ENCODE data around the gene NR1D2. TPM values are rescaled to one million over a fixed set of nuclear protein-coding genes. Genes with fewer than 3 reads are reported as not detected.
"Not testable (repeated sequence)": the region's sequence is repeated elsewhere in the genome, so short reads cannot be mapped to it uniquely, and the experiment has no call there.

Gene NR1D2
- total RNA-seq, 1 donor: 70.6 TPM

DNA sequence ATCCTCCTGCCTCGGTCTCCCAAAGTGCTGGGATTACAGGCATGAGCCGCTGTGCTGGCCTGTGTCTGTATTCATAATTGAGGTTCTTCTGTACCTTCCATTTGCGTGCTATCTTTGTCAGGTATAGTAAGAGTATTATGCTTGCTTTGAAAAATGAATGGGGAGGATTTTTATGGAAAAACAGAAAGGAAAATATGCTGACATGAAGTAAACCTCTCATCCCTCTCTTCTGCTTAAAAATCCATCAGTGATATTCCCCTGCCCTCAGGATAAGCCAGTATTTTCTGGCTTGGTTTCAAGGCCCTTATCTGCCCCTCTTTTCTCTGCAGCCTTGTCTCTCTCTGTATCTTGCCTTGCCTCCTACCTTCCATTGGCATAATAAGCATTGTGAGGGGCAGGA is 80.7 kb downstream of the NR1D2 start:
- no peak overlapping the region for H3K4me2 ChIP-seq (ENCODE audit: insufficient read depth, low read length)
- no peaks in the 10 kb centered on the region for H3K27me3 ChIP-seq (ENCODE audit: insufficient read depth, low read length)
- no peaks in the 10 kb centered on the region for H3K4me1 ChIP-seq (ENCODE audit: insufficient read depth, low read length)
- no peaks in the 10 kb centered on the region for H3K36me3 ChIP-seq (ENCODE audit: insufficient read depth, low read length)
- H3K9me3 ChIP-seq (ENCODE audit: low read depth, low read length): no peaks in the 10 kb centered on the region
- no peak overlapping the region for H3K27ac ChIP-seq (ENCODE audit: low read depth, low read length)
- no peaks in the 10 kb centered on the region for H3K79me2 ChIP-seq (ENCODE audit: insufficient read depth, low read length)
- TF ChIP-seq, protein P1, sequence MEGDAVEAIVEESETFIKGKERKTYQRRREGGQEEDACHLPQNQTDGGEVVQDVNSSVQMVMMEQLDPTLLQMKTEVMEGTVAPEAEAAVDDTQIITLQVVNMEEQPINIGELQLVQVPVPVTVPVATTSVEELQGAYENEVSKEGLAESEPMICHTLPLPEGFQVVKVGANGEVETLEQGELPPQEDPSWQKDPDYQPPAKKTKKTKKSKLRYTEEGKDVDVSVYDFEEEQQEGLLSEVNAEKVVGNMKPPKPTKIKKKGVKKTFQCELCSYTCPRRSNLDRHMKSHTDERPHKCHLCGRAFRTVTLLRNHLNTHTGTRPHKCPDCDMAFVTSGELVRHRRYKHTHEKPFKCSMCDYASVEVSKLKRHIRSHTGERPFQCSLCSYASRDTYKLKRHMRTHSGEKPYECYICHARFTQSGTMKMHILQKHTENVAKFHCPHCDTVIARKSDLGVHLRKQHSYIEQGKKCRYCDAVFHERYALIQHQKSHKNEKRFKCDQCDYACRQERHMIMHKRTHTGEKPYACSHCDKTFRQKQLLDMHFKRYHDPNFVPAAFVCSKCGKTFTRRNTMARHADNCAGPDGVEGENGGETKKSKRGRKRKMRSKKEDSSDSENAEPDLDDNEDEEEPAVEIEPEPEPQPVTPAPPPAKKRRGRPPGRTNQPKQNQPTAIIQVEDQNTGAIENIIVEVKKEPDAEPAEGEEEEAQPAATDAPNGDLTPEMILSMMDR (IDR thresholded peaks at IDR 0.05; ENCODE audit: extremely low read depth, low read depth, low read length): no peak
- no peaks in the 10 kb centered on the region for H4K20me1 ChIP-seq (ENCODE audit: insufficient read depth, low read length)
- DNase-seq (ENCODE audit: insufficient read length, low spot score, missing footprints): no peak
- H2AFZ ChIP-seq (ENCODE audit: low read length): no peak overlapping the region
- no peak overlapping the region for H3K4me3 ChIP-seq (ENCODE audit: insufficient read depth, low read length)

DNA sequence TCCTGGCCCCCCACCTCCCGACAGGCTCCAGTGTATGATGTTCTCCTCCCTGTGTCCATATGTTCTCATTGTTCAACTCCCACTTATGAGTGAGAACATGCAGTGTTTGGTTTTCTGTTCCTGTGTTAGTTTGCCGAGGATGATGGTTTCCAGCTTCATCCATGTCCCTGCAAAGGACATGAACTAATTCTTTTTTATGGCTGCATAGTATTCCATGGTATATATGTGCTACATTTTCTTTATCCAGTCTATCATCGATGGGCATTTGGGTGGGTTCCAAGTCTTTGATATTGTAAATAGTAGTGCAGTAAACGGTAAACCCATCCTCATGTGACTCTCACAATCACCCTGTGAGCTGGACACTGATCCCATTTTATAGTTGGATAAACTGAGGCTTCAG is 81.6 kb downstream of the NR1D2 start:
- not testable (repeated sequence) for H3K9me3 ChIP-seq (ENCODE audit: low read depth, low read length); H3K36me3 ChIP-seq (ENCODE audit: insufficient read depth, low read length); H3K4me1 ChIP-seq (ENCODE audit: insufficient read depth, low read length); H3K79me2 ChIP-seq (ENCODE audit: insufficient read depth, low read length); H3K27ac ChIP-seq (ENCODE audit: low read depth, low read length); H3K4me2 ChIP-seq (ENCODE audit: insufficient read depth, low read length); H2AFZ ChIP-seq (ENCODE audit: low read length); DNase-seq (ENCODE audit: insufficient read length, low spot score, missing footprints); H3K4me3 ChIP-seq (ENCODE audit: insufficient read depth, low read length); H3K27me3 ChIP-seq (ENCODE audit: insufficient read depth, low read length); H4K20me1 ChIP-seq (ENCODE audit: insufficient read depth, low read length)

DNA sequence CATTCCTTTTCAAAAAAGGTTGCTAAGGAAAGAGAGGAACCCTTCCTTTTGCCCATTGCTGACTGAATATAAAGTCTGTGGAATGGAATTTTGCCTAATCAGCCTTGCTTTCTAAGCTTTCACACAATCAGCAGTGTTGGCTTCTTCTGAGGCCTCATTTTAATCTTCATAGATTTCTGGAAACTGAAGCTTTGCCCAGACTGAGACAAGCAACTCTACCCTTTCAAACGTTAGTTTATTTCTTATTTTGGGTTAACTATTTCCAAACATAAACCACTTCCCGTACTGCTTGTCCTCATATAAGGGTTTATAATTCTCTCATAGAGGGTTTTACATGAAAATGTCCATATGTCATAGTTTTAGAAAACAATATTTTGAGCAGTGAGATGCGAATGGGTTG is 82.9 kb downstream of the NR1D2 start:
- Histone ChIP-seq H3K9me3 (ENCODE audit: low read depth, low read length) (no peaks in the 10 kb centered on the region), H2AFZ (ENCODE audit: low read length) (no peak overlapping the region), H3K27me3 (ENCODE audit: insufficient read depth, low read length) (no peaks in the 10 kb centered on the region), H3K36me3 (ENCODE audit: insufficient read depth, low read length) (no peaks in the 10 kb centered on the region), H3K27ac (ENCODE audit: low read depth, low read length) (no peak overlapping the region), H3K4me3 (ENCODE audit: insufficient read depth, low read length) (no peak overlapping the region), H3K4me1 (ENCODE audit: insufficient read depth, low read length) (no peaks in the 10 kb centered on the region), H3K4me2 (ENCODE audit: insufficient read depth, low read length) (no peak overlapping the region), H3K79me2 (ENCODE audit: insufficient read depth, low read length) (no peaks in the 10 kb centered on the region), H4K20me1 (ENCODE audit: insufficient read depth, low read length) (no peaks in the 10 kb centered on the region)
- TF ChIP-seq, protein P1 (IDR thresholded peaks at IDR 0.05; ENCODE audit: extremely low read depth, low read depth, low read length): no peak
- no peak for DNase-seq (ENCODE audit: insufficient read length, low spot score, missing footprints)

Other genes with a start within 250 kb of the NR1D2 start
- gene UBE2E1, start 139.3 kb upstream of the NR1D2 start, total RNA-seq: 89.0 and 98.1 TPM in 2 replicates
- gene NKIRAS1, start 28.3 kb upstream of the NR1D2 start, total RNA-seq: 11.9 and 14.7 TPM in 2 replicates
- 1,871 and 2,086 TPM in 2 replicates for gene RPL15, start 28.2 kb upstream of the NR1D2 start, total RNA-seq